NCI-H446 (cell line): Measurements from ENCODE around the gene PDGFC.

ENCODE experiments used
- DNase-seq, 2 experiments: peaks; one replicate each; lab custom pipeline; 2025; lab: John Stamatoyannopoulos, UW

The PDGFC gene

DNA sequence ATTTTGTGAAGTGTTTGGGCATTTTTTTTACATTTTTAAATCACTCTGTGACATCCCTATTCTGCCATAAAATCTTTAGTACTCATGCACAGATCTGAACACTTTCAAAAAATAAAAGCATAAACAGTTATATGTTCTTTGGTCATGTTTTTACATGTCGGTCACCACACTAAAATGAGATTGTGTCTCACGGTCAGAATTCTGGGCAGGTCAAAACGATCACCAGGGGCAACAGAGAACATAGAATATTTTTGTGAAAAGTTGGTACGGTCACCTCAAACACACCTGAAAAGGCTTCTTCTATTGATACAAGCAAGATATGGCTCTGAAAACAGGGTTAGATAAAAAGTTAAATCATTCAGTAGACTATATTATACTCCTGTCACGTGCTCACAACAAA, 189.1 kb downstream of the PDGFC start:
- DNase-seq: no peak

- DNase-seq: no peak
These were observed 189.7 kb downstream of the PDGFC start for GRCh38 chr4:156781852-156782251.

- DNase-seq: no peak
These were observed 191.8 kb downstream of the PDGFC start for GRCh38 chr4:156779774-156780173.

DNA sequence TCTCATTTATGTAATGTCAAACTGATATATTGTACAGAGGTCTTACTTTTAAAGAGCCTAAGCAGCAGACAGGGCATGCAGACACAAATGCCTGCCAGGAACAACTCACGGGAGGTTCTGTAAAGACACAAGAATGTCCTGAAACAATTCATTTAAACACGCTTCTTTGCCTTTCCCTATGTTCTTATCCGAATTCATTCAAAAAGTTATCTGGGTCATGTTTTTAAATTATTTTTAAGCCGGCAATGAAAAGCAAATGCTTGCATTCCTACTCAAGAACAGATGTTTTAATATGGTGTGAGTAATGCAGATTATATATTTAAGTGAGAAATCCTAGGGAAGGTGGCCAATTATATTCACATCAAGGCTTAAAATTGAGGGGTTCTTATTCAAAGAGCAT, 192.6 kb downstream of the PDGFC start:
- DNase-seq: no peak

DNA sequence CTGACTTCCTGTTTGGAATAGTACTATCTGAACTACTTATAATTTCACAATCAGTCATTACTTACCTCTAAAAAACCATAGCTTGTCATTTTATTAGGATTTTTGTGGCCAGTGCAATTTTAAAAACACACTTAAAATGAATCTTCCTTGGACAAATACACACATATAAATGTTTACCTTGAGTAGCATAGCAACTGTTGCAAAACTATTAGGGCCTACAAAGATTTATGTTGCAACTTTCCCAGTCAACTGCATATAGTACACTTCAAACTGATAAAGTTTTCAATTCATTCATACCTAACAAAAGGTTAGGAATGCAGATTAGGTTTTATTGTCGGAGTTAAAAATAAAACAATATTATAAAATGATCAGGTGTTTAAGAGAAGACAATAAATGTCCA, 193.0 kb downstream of the PDGFC start:
- DNase-seq: no peak

DNA sequence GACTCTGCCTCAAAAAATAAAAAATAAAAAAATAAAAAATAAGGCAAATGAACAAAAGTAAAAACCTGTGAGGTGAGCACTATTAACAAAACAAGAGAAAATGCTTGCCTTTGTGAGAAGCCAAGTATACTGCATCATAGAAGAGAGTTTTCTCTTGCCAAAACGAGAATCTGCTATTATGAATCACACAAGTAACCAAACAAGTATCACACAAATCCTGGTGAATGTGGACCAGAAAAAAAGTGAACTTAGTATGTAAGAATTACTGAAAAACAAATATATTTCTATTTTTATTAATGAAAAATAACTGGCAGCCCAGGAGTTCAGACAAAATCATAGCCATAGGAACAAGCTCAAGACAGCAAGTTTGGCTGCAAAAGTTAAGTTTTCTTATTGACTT, 193.5 kb downstream of the PDGFC start:
- DNase-seq: no peak

GRCh38 chr4:156775813-156776212, 195.8 kb downstream of the PDGFC start:
- DNase-seq: no peak

GRCh38 chr4:156774422-156774821, 197.2 kb downstream of the PDGFC start:
- DNase-seq: peak in 1 of 2 experiments; percentile 48

DNA sequence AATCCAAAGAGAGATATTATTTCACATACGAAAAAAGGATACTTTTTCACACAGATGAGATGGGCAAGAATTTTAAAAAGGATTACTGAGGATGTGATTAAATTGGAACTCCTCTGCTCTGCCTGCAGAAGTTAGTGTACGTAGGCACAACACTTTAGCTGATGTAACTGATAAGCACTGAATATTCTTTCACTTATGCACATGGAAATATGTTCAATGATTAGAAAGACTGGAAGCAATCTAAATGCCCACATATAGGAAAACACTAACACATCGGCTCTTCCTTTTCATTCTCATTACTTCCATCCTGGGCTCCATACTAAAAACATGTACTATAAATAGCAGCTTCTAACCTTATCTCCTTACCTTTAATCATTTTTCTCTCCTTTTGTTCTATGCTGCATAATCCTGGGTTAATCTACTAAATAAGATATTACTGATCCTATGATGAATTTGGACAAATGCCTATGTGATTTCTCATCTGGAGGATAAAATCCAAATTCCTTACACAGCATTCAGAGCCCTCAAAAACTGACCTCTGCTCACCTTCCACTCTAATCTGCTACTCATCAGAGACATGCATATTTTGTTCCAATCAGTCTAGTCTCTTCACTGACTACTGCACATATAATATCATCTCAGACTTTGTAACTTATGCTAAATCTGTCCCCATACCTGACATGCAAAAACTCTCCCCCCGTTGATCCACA, 197.8 kb downstream of the PDGFC start:
- no peak for DNase-seq

GRCh38 chr4:156771171-156771837, 200.3 kb downstream of the PDGFC start:
- DNase-seq: peak; percentile 95 to 99

GRCh38 chr4:156770140-156770539, 201.5 kb downstream of the PDGFC start:
- DNase-seq: no peak

GRCh38 chr4:156767911-156768415, 203.6 kb downstream of the PDGFC start:
- DNase-seq: no peak

DNA sequence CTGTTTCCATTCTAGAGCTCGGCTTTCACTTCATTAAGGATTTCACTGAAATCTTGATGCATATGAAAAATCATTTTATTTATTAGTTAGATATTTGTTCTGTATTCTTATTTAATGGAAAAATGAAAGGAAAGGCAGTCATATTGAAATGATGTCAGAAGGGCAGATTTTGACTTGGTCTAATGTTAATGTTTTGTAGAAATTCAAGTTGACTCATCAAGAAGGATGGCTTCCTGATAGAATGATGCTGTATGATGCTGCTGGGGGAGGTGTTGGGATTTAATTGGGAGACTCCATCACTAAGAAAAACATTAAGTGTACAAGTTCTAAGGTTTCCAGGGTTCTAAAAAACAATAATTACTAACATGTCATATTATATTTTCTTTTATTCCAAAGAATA, 204.8 kb downstream of the PDGFC start:
- DNase-seq: no peak

DNA sequence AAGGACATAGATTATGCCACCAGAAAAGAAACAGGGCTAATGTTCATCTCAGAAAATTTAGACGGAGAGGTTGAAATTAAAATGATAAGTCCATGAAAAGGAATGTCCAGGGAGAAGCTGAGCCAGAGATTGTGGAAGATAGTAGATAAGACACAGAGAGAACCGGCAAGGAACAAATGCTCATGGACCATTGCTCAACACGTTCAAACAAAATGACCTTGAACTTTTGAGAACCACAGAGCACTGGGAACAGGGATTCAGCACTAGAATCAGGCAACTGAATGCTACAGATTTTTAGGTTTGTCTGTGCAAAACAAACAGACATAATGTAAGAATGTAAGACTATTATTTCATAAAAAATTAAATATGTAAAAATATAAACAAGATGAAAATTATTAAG, 206.3 kb downstream of the PDGFC start:
- DNase-seq: no peak

- DNase-seq: no peak
These were observed 206.8 kb downstream of the PDGFC start for GRCh38 chr4:156764846-156765245.

DNA sequence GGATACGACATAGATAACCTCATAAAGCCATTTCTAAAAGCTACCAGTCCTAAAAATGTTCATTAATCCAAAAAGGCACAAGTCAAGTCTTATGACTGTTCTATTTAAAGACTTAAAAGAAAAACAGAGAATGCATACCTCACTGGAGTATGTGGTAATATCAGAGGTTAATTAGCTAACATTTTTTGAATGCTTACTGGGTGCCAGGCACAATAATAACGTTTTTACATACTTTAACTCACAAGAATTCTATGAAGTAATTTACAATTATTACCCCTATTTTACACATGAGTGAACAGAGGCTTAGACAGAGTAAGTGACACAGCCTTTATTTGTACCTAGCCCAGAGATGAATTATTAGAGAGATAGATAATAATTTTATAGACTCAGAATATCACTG, 207.5 kb downstream of the PDGFC start:
- peak in 1 of 2 experiments; percentile 12 for DNase-seq

DNA sequence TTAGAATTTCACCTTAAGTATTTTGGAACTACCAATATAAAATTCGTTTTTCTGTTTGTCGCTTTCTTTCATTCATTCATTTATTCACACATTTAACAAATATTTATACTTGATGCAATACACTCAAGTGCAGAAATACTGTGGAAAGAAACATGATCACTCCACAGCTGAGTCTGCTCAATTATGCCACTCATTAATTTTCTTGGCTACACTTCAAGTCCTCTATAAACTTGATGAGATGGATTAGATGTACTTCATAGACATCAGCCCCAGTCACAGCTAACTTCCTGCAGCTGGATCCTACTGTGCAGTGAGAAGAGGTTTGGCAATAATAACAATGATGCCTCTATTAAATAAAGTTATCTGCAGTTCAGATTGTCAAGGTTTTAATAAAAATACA, 208.1 kb downstream of the PDGFC start:
- peak; percentile 25 to 66 for DNase-seq

DNA sequence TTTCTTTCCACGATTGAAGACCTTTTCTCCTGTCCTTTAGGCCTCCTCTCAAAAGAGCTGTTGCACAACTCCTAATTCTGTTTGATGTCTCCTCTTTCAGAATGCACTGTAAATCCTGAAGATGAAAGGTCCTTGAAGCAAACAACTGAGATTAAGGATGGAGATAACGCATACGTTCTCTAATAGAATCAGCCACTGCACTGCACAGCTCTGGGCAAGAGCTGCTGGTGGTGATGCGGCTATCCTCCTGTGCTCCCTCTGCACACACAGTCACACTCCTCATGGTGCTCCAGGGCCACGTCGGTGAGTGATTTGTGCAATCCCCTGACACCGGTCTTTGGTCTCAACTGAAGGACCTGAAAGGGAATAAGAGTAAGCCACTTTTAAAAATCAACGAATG, 208.7 kb downstream of the PDGFC start:
- no peak for DNase-seq

DNA sequence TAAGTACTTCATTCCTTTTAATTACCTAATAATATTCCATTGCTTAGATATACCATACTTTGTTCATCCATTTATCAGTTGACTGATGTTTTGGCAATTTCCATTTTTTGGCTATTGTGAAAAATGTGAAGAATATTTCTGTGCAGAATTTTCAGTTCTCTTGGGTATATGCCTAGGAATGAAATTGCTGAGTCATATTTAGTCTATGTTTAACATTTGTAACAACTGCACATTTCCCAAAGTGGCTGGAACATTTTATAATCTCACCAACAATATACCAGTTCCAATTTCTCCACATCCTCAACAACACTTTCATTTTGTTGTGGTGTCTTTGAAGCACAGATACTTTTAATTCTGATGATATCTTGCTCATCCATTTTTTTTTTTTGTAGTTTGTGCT, 215.5 kb downstream of the PDGFC start:
- no peak for DNase-seq

DNA sequence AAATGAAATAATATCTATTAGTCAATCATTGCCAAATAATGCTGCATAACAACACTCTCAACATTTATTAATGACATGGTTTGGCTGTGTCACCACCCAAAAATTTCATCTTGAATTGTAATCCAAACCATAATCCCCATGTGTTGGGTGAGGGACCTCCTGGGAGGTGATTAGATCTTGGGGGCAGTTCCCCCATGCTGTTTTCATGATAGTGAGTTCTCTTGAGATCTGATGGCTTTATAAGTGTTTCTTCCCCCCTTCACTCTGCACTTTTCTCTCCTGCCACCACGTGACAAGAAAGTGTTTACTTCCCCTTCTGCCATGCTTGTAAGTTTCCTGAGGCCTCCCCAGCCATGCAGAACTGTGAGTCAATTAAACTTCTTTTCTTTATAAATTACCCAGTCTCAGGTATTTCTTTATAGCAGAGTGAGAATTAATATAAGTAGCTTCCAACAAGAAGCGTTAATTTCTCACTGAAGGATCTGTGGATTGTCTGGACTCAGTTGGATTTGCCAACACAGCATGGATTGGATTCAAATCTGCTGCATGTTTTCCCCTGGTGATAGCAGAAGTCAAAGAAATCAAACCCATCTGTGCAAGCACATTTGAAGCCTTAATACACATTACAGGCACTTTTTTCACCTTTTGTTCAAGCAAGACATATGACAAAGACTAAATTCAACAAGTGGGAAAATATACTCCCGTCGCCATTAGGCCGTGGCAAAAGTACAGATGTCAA, 216.6 kb downstream of the PDGFC start:
- DNase-seq: peak in 1 of 2 experiments; percentile 32

- no peak for DNase-seq
These were observed 220.1 kb downstream of the PDGFC start for GRCh38 chr4:156751486-156751885.

- no peak for DNase-seq
These were observed 221.9 kb downstream of the PDGFC start for GRCh38 chr4:156749426-156750403.
